ENCODE results near the gene INPP5F.
"Not testable (repeated sequence)": the region's sequence is repeated elsewhere in the genome, so short reads cannot be mapped to it uniquely, and the experiment has no call there.

INPP5F gene

DNA sequence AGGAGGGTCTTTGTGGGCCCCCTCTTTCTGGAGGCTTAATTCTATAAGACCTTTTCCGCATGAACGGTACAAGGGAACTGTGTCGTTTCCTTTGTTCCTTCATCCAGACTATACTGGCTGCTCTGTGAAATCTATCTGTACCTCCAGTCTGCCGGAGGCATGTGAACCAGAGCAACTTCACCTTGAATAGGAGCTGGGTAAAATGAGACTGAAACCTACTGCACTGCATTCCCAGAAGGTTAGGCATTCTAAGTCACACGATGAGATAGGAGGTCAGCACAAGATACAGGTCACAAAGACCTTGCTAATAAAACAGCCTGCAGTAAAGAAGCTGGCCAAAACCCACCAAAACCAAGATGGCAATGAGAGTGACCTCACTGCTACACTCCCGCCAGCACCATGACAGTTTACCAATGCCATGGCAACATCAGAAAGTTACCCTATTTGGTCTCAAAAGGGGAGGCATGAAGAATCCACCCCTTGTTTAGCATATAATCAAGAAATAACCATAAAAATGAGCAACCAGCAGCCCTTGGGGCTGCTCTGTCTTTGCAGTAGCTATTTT, 36.8 kb upstream of the INPP5F start:
- H3K9me3 ChIP-seq (replicated peaks; ENCODE audit: low read length), result no peaks in the 10 kb centered on the region
- H3K4me3 ChIP-seq (ENCODE audit: low read length), result no peak overlapping the region
- no peaks in the 10 kb centered on the region for H3K36me3 ChIP-seq (ENCODE audit: insufficient read depth, low read length)
- H3K9ac ChIP-seq (ENCODE audit: low read depth, low read length), result no peak overlapping the region
- peaks cover 8% of the 10 kb centered on the region for H3K4me1 ChIP-seq (ENCODE audit: control insufficient read depth, insufficient read depth, low read length)
- no peaks in the 10 kb centered on the region for H3K27me3 ChIP-seq (ENCODE audit: control insufficient read depth, insufficient read depth, low read length)
- H3K4me2 ChIP-seq (ENCODE audit: low read length), result no peak overlapping the region

DNA sequence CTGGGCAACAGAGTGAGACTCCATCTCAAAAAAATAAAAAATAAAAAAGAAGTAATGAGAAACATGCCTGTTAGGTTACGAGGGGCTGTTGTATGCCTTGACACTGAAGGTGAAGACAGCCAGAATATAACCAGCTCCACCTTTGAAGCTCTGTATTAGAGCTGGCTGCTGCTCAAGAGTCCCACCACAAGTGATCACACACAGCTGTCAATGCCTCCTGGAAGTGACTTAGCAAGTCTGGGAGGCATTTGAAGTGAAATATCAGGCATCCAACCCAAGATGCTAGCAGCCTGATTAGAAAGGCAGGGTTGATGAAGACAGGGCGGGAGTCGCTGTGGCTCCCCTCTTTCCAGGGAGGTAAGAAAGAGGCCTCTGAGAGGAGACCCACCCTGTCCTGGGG, 34.1 kb upstream of the INPP5F start:
- Histone ChIP-seq H3K4me3 (ENCODE audit: low read length) (no peak overlapping the region), H3K4me2 (ENCODE audit: low read length) (no peak overlapping the region), H3K4me1 (ENCODE audit: control insufficient read depth, insufficient read depth, low read length) (peaks cover 6% of the 10 kb centered on the region), H3K36me3 (ENCODE audit: insufficient read depth, low read length) (no peaks in the 10 kb centered on the region), H3K9me3 (replicated peaks; ENCODE audit: low read length) (no peaks in the 10 kb centered on the region), H3K9ac (ENCODE audit: low read depth, low read length) (no peak overlapping the region), H3K27me3 (ENCODE audit: control insufficient read depth, insufficient read depth, low read length) (peaks cover 4% of the 10 kb centered on the region)

DNA sequence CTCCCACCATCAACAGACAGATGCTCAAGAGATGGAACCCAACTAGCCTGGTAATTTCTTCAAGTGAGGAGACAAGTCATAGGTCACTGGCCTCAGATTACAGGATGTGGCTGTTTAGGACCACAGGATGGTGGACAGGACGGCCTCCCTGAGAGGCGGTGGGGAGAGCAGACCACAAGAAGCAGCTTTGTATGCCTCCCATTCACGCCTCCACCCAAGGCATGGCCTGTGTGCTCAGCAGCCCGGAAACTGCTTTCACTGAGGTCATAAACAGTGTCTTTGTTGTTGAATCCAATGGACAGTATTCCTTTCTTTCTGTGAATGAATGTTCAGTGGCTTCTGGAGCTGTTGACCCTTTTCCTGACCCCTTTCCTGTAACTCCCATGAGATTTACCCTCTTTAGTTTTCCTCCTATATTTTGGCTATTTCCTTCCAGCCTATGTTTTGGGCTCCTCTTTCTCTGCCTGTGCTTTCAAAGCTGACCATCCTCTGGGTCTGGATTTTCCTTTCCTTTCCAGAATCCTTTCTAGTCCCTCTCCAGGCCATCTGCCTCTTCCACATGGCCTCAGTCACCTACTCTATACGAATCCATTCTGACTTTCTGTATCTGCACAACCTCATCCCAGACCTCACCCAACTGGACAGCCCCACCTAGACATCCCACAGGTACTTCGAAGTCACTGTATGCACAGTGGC, 32.4 kb upstream of the INPP5F start:
- H3K36me3 ChIP-seq (ENCODE audit: insufficient read depth, low read length), result no peaks in the 10 kb centered on the region
- no peaks in the 10 kb centered on the region for H3K9me3 ChIP-seq (replicated peaks; ENCODE audit: low read length)
- H3K4me1 ChIP-seq (ENCODE audit: control insufficient read depth, insufficient read depth, low read length), result no peaks in the 10 kb centered on the region

DNA sequence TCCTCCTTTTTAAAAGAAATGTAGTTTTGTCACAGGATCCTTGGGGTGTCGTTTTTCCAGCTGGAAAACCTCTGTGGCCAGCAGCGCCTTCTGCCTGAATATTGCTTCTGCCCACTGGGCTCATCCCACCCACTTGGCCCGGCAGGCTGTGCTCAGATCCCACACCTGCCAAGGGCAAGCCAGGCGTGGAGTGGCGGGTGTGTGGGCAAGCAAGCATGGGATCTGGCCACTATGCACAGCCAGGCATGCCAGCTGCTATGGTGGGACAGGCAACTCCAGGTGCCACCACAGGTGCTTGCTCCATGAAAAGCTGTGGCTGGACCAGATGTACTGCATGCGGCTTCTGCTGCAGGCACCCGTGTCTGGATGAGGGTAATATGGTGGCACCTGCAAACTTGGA, 31.2 kb upstream of the INPP5F start:
- H3K9me3 ChIP-seq (replicated peaks; ENCODE audit: low read length), result no peaks in the 10 kb centered on the region
- H3K27me3 ChIP-seq (ENCODE audit: control insufficient read depth, insufficient read depth, low read length), result peaks cover 4% of the 10 kb centered on the region
- H3K4me2 ChIP-seq (ENCODE audit: low read length), result no peak overlapping the region

More for the DNA sequence above, 32.4 kb upstream of the INPP5F start:
- Histone ChIP-seq H3K4me3 (ENCODE audit: low read length) (no peak overlapping the region), H3K9ac (ENCODE audit: low read depth, low read length) (no peak overlapping the region), H3K27me3 (ENCODE audit: control insufficient read depth, insufficient read depth, low read length) (peaks cover 4% of the 10 kb centered on the region), H3K4me2 (ENCODE audit: low read length) (no peak overlapping the region)

GRCh38 chr10:119700321-119700954, 25.4 kb upstream of the INPP5F start:
- no peak overlapping the region for H3K9ac ChIP-seq (ENCODE audit: low read depth, low read length)
- H3K27me3 ChIP-seq (ENCODE audit: control insufficient read depth, insufficient read depth, low read length), result peaks cover 4% of the 10 kb centered on the region
- no peaks in the 10 kb centered on the region for H3K36me3 ChIP-seq (ENCODE audit: insufficient read depth, low read length)
- no peak overlapping the region for H3K4me3 ChIP-seq (ENCODE audit: low read length)
- peaks cover 5% of the 10 kb centered on the region for H3K4me1 ChIP-seq (ENCODE audit: control insufficient read depth, insufficient read depth, low read length)
- no peak overlapping the region for H3K4me2 ChIP-seq (ENCODE audit: low read length)
- no peaks in the 10 kb centered on the region for H3K9me3 ChIP-seq (replicated peaks; ENCODE audit: low read length)

More for the DNA sequence above, 31.2 kb upstream of the INPP5F start:
- Histone ChIP-seq H3K4me1 (ENCODE audit: control insufficient read depth, insufficient read depth, low read length) (no peaks in the 10 kb centered on the region), H3K4me3 (ENCODE audit: low read length) (no peak overlapping the region), H3K9ac (ENCODE audit: low read depth, low read length) (no peak overlapping the region), H3K36me3 (ENCODE audit: insufficient read depth, low read length) (no peaks in the 10 kb centered on the region)

DNA sequence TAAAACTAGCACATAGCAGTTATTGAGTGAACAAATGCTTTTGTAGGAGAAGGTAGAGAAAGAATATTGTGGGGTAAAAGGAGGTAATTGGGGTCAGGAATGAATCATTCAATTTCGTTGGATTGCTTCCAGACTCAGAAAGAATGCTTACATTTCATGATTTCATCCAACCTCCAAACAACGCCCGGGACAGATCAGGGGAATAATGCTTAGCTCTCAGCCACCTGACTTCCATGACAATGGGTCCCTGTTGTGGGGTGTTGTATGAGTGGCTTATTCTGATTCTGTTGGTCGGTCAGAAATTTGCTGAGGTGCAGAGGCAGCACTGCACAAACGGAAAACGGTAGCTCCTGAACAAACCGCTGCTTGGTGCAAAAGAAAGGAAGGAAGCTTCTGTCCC, 24.0 kb upstream of the INPP5F start:
- no peak overlapping the region for H3K4me2 ChIP-seq (ENCODE audit: low read length)
- H3K4me1 ChIP-seq (ENCODE audit: control insufficient read depth, insufficient read depth, low read length), result peaks cover 5% of the 10 kb centered on the region
- no peak overlapping the region for H3K9ac ChIP-seq (ENCODE audit: low read depth, low read length)
- H3K36me3 ChIP-seq (ENCODE audit: insufficient read depth, low read length), result no peaks in the 10 kb centered on the region
- H3K4me3 ChIP-seq (ENCODE audit: low read length), result no peak overlapping the region
- no peaks in the 10 kb centered on the region for H3K9me3 ChIP-seq (replicated peaks; ENCODE audit: low read length)
- H3K27me3 ChIP-seq (ENCODE audit: control insufficient read depth, insufficient read depth, low read length), result no peaks in the 10 kb centered on the region

GRCh38 chr10:119702583-119702982, 23.3 kb upstream of the INPP5F start:
- Histone ChIP-seq H3K36me3 (ENCODE audit: insufficient read depth, low read length) (no peaks in the 10 kb centered on the region), H3K4me2 (ENCODE audit: low read length) (no peak overlapping the region), H3K4me1 (ENCODE audit: control insufficient read depth, insufficient read depth, low read length) (peaks cover 5% of the 10 kb centered on the region), H3K27me3 (ENCODE audit: control insufficient read depth, insufficient read depth, low read length) (no peaks in the 10 kb centered on the region), H3K9ac (ENCODE audit: low read depth, low read length) (no peak overlapping the region), H3K9me3 (replicated peaks; ENCODE audit: low read length) (no peaks in the 10 kb centered on the region), H3K4me3 (ENCODE audit: low read length) (no peak overlapping the region)

GRCh38 chr10:119703903-119704508, 21.8 kb upstream of the INPP5F start:
- H3K9me3 ChIP-seq (replicated peaks; ENCODE audit: low read length), result no peaks in the 10 kb centered on the region
- H3K4me2 ChIP-seq (ENCODE audit: low read length), result no peak overlapping the region
- H3K36me3 ChIP-seq (ENCODE audit: insufficient read depth, low read length), result no peaks in the 10 kb centered on the region
- no peaks in the 10 kb centered on the region for H3K27me3 ChIP-seq (ENCODE audit: control insufficient read depth, insufficient read depth, low read length)
- no peak overlapping the region for H3K9ac ChIP-seq (ENCODE audit: low read depth, low read length)
- H3K4me1 ChIP-seq (ENCODE audit: control insufficient read depth, insufficient read depth, low read length), result peaks cover 5% of the 10 kb centered on the region
- H3K4me3 ChIP-seq (ENCODE audit: low read length), result no peak overlapping the region

DNA sequence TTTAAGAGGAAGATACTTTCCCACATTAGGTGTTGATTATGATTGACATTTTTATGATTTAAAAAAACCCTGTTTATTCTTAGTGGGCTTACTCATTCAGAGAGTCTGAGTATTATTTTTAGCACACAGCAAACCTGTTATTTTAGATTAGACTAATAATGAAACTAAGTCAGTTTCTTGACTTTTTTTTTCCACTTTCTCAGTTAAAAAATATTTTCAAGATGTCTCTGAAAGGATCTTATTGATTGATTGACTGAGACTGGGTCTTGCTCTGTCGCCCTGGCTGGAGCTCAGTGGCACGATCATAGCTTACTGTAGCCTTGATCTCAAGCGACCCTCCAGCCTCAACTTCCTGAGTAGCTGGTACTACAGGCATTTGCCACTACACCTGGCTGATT, 20.4 kb upstream of the INPP5F start:
- Histone ChIP-seq H3K36me3 (ENCODE audit: insufficient read depth, low read length) (no peaks in the 10 kb centered on the region), H3K9me3 (replicated peaks; ENCODE audit: low read length) (no peaks in the 10 kb centered on the region), H3K9ac (ENCODE audit: low read depth, low read length) (no peak overlapping the region), H3K27me3 (ENCODE audit: control insufficient read depth, insufficient read depth, low read length) (no peaks in the 10 kb centered on the region), H3K4me1 (ENCODE audit: control insufficient read depth, insufficient read depth, low read length) (peaks cover 5% of the 10 kb centered on the region), H3K4me2 (ENCODE audit: low read length) (no peak overlapping the region), H3K4me3 (ENCODE audit: low read length) (no peak overlapping the region)

- Histone ChIP-seq H3K4me1 (ENCODE audit: control insufficient read depth, insufficient read depth, low read length) (peaks cover 5% of the 10 kb centered on the region), H3K9me3 (replicated peaks; ENCODE audit: low read length) (no peaks in the 10 kb centered on the region), H3K4me2 (ENCODE audit: low read length) (no peak overlapping the region), H3K36me3 (ENCODE audit: insufficient read depth, low read length) (no peaks in the 10 kb centered on the region), H3K4me3 (ENCODE audit: low read length) (no peak overlapping the region), H3K27me3 (ENCODE audit: control insufficient read depth, insufficient read depth, low read length) (no peaks in the 10 kb centered on the region), H3K9ac (ENCODE audit: low read depth, low read length) (no peak overlapping the region)
These were observed 19.1 kb upstream of the INPP5F start for GRCh38 chr10:119706521-119707278.

- H3K4me1 ChIP-seq (ENCODE audit: control insufficient read depth, insufficient read depth, low read length); H3K27me3 ChIP-seq (ENCODE audit: control insufficient read depth, insufficient read depth, low read length); H3K36me3 ChIP-seq (ENCODE audit: insufficient read depth, low read length); H3K4me2 ChIP-seq (ENCODE audit: low read length); H3K9me3 ChIP-seq (replicated peaks; ENCODE audit: low read length); H3K4me3 ChIP-seq (ENCODE audit: low read length); H3K9ac ChIP-seq (ENCODE audit: low read depth, low read length): not testable (repeated sequence)
These were observed 18.5 kb upstream of the INPP5F start for GRCh38 chr10:119707331-119707730.
